NCI-H460 (cell line): ENCODE measurements around the gene OMD. TPM values are rescaled to one million over a fixed set of nuclear protein-coding genes. Genes with fewer than 3 reads are reported as not detected.
A peak's percentile ranks its signal among the peaks of the same experiment; 100 is the strongest.

ENCODE experiments used
- DNase-seq: peaks from one replicate; pipeline ENCODE4 v3.0.0-alpha.2; 2016; ENCODE audit warnings: low read depth; ENCODE audit errors: extremely low read depth
- polyA plus RNA-seq: library from polyadenylated mRNA; depleted of rRNA; stranded (reverse); fragments of >200 nt; gene quantifications from 2 replicates; pipeline ENCODE4 v1.2.3, GENCODE V29; 2014; cell fraction: nucleus; rRNA removed
- total RNA-seq: library from RNA; depleted of rRNA; stranded (reverse); fragments of >200 nt; shearing (Covaris generic); gene quantifications from 2 replicates; pipeline ENCODE4 v1.2.3, GENCODE V29; 2014; rRNA removed

The OMD gene, protein sequence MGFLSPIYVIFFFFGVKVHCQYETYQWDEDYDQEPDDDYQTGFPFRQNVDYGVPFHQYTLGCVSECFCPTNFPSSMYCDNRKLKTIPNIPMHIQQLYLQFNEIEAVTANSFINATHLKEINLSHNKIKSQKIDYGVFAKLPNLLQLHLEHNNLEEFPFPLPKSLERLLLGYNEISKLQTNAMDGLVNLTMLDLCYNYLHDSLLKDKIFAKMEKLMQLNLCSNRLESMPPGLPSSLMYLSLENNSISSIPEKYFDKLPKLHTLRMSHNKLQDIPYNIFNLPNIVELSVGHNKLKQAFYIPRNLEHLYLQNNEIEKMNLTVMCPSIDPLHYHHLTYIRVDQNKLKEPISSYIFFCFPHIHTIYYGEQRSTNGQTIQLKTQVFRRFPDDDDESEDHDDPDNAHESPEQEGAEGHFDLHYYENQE
- not detected in 2 replicates for total RNA-seq
- polyA plus RNA-seq, result not detected in 2 replicates

GRCh38 chr9:92424340-92424739, at the start of gene OMD:
Gene OMD, minus strand, starts transcription at chr9:92424471. Its CDS starts 6,913 bp downstream, at chr9:92417558.
- no peak for DNase-seq

GRCh38 chr9:92468206-92468605, 43.9 kb upstream of the OMD start:
- no peak for DNase-seq

GRCh38 chr9:92467511-92467910, 43.2 kb upstream of the OMD start:
- no peak for DNase-seq

DNA sequence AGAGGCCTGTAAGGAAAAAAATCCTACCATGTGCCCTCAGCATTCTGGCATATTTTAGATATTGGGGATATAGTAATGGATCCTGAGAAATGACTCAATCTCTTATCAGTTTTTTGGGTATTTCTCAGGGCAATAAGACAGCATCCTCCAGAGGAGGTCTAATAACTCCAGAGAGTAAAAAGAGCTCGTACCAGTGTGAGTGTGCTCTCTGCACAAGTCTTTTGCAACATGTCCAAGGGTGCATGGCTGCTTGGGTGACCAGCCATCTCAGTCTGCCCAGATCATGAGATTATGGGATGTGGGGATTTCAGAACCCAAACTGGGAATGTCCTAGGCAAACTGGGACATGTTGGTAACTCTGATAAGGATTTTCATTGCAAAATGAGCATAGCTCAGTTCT, 42.8 kb upstream of the OMD start:
- DNase-seq, result no peak

DNA sequence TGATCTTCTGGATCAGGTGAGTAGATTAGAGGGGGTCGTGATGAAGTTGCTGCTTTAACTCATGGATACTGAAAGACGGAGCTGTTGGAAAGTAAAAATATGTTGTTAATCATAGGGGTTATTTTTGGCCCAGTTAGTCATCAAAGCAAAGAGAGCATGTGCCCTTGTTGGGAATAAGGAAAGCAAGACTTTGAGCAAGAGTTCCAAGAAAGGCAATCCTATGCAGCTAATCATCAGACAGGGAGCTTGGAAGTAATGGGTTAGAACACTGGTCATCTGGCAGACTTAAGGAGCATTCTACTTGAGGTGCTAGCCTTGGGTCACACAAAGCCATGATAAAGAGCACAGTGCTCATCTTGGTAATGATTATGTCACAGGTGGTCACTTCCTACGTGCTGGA, 39.7 kb upstream of the OMD start:
- no peak for DNase-seq

GRCh38 chr9:92463387-92463786, 39.1 kb upstream of the OMD start:
- DNase-seq, result no peak

GRCh38 chr9:92457576-92457975, 33.3 kb upstream of the OMD start:
- no peak for DNase-seq

DNA sequence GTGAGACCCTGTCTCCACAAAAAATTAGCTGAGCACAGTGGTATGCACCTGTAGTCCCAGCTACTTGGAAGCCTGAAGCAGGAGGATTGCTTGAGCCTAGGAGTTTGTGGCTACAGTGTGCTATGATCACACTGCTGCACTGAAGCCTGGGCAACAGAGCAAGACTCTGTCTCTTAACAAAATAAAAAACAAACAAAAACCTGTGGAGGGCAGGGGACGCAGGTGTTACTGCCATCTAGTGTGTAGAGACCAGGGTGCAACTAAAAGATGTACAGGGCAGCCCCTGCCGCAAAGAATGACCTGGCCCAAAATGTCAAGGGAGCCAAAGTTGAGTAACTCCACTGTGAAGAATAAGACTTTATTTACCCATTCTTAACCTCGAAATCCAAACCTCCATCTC, 30.9 kb upstream of the OMD start:
- peak; percentile 5 for DNase-seq

DNA sequence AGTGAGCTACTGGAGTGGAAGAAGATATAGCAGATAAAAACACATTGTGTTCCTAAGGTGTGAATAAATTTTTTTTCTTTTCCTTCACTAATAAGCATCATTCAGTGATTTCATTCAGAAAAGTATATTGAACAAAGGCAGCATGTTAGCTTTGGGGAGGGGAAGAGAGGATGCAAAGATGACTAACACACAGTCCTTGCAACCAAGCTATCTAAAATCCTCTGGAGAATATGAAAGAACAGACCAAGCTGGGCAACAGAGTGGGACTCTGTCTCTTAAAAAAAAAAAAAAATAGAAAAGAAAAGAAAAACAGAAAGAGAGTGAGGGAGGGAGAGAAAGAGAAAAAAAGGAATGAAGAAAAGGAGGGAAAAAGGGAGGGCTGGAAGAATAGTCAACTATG, 22.3 kb upstream of the OMD start:
- DNase-seq, result no peak

GRCh38 chr9:92444841-92445240, 20.6 kb upstream of the OMD start:
- DNase-seq, result no peak

DNA sequence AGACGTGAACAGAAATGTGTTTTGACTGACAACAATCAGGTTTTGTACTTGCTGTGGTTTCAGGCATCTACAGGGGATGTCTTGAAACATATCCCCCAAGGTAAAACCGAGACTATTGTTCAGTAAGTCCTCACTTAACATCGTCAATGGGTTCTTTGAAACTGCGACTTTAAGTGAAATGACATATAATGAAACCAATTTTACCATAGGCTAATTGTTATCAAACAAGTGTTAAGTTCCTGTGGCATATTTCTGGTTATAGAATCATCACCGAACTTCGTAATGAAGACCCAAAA, 16.4 kb upstream of the OMD start:
- no peak for DNase-seq

DNA sequence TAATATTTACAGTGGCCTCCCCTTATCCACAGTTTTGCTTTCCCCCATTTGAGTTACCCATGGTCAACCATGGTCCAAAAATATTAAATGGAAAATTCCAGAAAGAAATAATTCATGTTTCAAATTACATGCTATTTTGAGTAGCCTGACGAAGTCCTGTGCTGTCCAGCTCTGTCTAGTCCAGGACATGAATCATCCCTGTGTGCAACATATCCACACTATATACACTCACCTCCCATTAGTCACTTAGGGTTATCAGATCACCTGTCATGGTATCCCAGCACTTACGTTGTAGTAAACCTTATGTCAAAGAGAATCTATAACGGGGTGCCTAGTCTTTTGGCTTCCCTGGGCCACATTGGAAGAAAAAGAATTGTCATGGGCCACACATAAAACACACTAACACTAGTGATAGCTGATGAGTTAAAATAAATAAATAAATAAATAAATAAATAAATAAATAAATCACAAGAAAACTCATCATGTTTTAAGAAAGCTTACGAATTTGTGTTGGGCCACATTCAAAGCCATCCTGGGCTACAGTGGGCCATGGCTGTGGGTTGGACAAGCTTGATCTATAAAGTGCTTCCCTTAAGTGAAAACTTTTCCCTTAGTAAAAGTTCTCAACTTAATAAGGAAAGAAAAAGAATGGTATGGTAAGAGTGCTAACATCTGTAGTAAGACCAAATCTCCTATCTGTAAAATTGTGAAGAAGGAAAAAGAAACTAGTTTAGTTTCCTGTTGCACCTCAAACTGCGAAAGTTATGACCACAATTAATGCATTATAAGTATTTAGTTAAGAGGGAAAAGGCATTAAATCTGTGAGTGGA, 15.9 kb upstream of the OMD start:
- no peak for DNase-seq

DNA sequence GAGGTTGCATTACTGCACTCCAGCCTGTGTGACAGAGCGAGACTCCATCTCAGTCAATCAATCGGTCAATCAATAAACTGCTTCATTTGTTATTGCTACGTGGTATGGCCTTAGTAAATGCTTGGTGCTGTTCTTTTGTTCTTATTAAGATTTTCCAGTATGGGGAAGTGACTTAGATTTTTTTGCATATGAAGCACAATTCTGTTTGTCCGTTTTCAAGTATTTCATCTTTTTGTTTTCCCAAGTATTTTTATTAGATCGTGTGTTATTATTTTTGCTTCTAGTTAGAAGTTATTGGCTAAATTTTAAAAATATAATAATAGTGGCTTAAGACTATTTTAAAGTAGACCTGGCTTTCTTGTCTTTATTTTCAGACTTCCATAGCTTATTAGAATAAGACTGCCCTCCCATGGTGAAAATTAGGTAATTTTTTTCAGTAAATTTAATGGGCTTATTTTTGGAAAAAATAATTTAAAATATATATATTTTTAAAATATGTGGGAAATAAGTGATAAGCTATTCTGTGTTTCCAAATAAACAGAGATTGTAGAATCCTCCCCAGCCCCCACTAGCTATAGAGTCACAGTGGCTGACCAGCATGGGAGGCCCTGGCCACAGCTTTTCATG, 14.7 kb upstream of the OMD start:
- no peak for DNase-seq

DNA sequence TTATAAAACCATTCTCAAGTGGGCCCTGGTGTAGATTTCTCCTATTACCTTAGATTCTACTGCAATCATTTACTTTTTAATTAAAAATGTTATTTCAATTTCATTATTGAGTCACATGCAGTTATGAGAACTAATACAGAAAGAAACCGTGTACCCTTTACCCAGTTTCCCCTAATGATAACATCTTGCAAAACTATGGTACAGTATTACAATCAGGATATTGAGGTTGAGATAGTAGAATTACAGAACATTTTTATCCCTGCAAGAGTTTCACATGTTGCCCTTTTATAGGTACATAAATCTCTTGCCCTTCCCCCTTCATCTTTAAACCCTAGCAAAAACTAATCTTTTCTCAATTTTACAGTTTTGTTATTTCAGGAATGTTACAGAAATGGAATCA, 11.0 kb upstream of the OMD start:
- no peak for DNase-seq

DNA sequence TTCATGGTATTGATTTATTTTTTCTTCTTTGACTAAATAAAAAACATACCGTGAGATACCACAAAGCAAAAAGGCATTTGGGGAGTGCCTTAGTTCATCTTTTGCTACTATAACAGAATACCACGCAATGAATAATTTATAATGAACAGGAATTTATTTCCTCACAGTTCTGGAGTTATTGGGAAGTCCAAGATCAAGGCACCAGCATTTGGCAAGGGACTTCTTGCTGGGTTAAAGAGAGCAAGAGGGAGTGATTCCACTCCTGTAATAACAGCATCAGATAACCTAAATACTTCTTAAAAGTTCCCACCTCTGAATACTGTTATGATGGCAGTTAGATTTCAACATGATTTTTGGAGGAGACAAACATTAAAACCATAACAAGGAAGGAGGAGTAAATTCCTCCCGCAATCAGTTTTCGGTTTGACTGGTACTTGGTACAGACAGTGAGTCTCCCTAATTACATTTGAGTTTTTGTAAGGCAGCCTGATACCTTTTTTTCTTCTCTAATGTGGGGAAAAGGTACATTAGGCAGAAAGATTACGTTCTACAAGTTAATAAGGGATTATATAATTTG, 8.8 kb upstream of the OMD start:
- no peak for DNase-seq

GRCh38 chr9:92432350-92432749, 8.1 kb upstream of the OMD start:
- DNase-seq, result no peak

GRCh38 chr9:92429836-92430235, 5.6 kb upstream of the OMD start:
- DNase-seq, result no peak

DNA sequence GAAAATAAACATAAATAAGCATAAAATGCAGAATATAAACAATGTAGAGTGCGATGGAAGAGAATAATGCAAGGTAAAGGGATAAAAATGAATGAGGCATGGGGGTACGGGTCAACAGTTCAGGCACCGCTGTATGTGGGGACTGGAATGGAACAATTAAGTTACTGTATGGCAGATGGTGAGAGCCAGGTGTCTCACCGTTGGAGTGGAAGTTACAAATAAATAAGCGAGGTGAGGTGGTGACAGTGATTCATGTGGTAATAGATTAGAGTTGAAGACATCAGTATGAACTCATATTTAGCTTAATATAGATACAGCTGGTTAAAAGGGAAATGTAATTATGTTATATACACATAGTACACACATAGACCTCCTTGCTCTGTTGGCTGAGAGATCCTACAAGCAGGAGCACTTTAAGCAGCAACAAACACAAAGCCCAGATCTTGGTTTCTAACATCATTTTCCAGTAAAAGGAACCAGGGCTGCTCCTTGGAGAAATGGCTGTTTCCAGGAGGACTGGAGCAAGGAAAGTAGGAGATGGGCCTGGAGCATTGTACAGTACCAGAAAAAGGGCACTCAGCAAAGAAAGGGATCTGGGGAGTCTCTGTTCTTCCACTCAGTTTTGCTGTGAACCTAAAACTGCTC, 2.4 kb upstream of the OMD start:
- DNase-seq, result no peak

DNA sequence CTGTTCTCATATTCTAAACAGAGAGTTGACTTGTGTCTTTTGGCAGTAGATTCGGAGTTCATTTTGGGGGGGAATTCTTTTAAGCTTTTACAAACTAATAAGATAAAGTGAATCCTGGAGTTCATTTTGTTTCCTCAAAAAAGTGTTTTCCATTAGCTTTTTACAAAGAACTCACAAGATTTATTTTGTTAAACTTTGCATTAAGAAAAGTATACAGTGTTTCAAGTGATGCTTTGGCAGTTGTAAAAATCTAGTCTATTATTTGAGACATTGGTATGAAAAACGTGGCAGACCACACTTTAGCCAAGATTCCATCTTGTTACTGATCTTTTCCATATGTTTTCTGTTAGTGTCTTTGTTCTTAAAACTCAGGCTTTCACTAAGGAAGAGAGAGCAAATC, 1.2 kb upstream of the OMD start:
- no peak for DNase-seq

- DNase-seq, result no peak
These were observed 659 bp downstream of the OMD start for GRCh38 chr9:92423612-92424011.
